WTC11 (cell line): ENCODE data around the gene RIPPLY3. TPM values are rescaled to one million over a fixed set of nuclear protein-coding genes. Genes with fewer than 3 reads are reported as not detected.
"Not testable (repeated sequence)": the region's sequence is repeated elsewhere in the genome, so short reads cannot be mapped to it uniquely, and the experiment has no call there.

ENCODE experiments used
- ATAC-seq: fragments of 200-7000 bp; cut with Tn5 transposase; 2 replicates; pipeline ENCODE4 v1.10.0; 2021; ENCODE audit warnings: mild to moderate bottlenecking, moderate library complexity
- CTCF ChIA-PET: fragments of 300-600 bp; sonication (Branson Sonifier 250); formaldehyde crosslinking; loops from one replicate; lab custom pipeline; 2021; ENCODE audit warnings: antibody characterized with exemption; lab: Charles Lee
- POLR2A ChIA-PET: fragments of 350-600 bp; sonication (Branson Sonifier 250); formaldehyde crosslinking; loops from one replicate; lab custom pipeline; 2021; ENCODE audit warnings: antibody characterized with exemption; lab: Charles Lee
- DNase-seq: peaks from one replicate; pipeline ENCODE4 v3.0.0; 2021; ENCODE audit warnings: low spot score
- H3K27ac Mint-ChIP-seq: 2 replicates; pipeline ENCODE4 v1.8.0; 2021; ENCODE audit warnings: mixed read lengths
- H3K27me3 Mint-ChIP-seq: 2 replicates; pipeline ENCODE4 v1.8.0; 2021; ENCODE audit warnings: low read depth, mild to moderate bottlenecking, moderate library complexity, mixed read lengths
- H3K36me3 Mint-ChIP-seq: 2 replicates; pipeline ENCODE4 v1.8.0; 2021; ENCODE audit warnings: mixed read lengths
- H3K4me1 Mint-ChIP-seq: 2 replicates; pipeline ENCODE4 v1.8.0; 2022; ENCODE audit warnings: mixed read lengths
- H3K4me3 Mint-ChIP-seq: 2 replicates; pipeline ENCODE4 v1.8.0; 2021; ENCODE audit warnings: mild to moderate bottlenecking, moderate library complexity, mixed read lengths
- H3K9me3 Mint-ChIP-seq: 2 replicates; pipeline ENCODE4 v1.8.0; 2021; ENCODE audit warnings: mixed read lengths
- AR ChIP-seq: fragments of 250-450 bp; sonication (Bioruptor Pico); IDR thresholded peaks from 2 replicates; pipeline ENCODE4 v1.9.0; 2021; ENCODE audit warnings: mild to moderate bottlenecking
- ATF2 ChIP-seq: sonication (generic); formaldehyde crosslinking; IDR thresholded peaks from 2 replicates; pipeline ENCODE4 v1.8.1; 2022; ENCODE audit warnings: low read depth, missing genetic modification reagents, borderline replicate concordance
- CREB1 ChIP-seq: sonication (generic); formaldehyde crosslinking; IDR thresholded peaks from 2 replicates; pipeline ENCODE4 v1.8.0; 2023; ENCODE audit warnings: mild to moderate bottlenecking, missing genetic modification reagents
- FOXP1 ChIP-seq: sonication (generic); formaldehyde crosslinking; IDR thresholded peaks from 2 replicates; pipeline ENCODE4 v1.8.0; 2022; ENCODE audit warnings: missing genetic modification reagents, mild to moderate bottlenecking, moderate library complexity, borderline replicate concordance
- GTF2I ChIP-seq: fragments of 250-450 bp; sonication (Bioruptor Pico); conservative IDR thresholded peaks from 2 replicates; pipeline ENCODE4 v1.4.0; 2021; ENCODE audit warnings: mild to moderate bottlenecking
- HMGXB4 ChIP-seq: sonication (generic); formaldehyde crosslinking; IDR thresholded peaks from 2 replicates; pipeline ENCODE4 v1.8.1; 2023; ENCODE audit warnings: mild to moderate bottlenecking, moderate library complexity, missing genetic modification reagents
- JAZF1 ChIP-seq: fragments of 250-450 bp; sonication (Bioruptor Pico); IDR thresholded peaks from 2 replicates; pipeline ENCODE4 v1.9.0; 2021; ENCODE audit warnings: moderate library complexity, mild to moderate bottlenecking, inconsistent platforms
- NFE2L1 ChIP-seq: sonication (generic); formaldehyde crosslinking; IDR thresholded peaks from 2 replicates; pipeline ENCODE4 v1.8.1; 2023; ENCODE audit warnings: missing genetic modification reagents
- SP1 ChIP-seq: sonication (generic); formaldehyde crosslinking; conservative IDR thresholded peaks from 2 replicates; pipeline ENCODE4 v1.8.1; 2022; ENCODE audit warnings: missing genetic modification reagents
- STAT6 ChIP-seq: sonication (generic); formaldehyde crosslinking; conservative IDR thresholded peaks from 2 replicates; pipeline ENCODE4 v1.8.1; 2023; ENCODE audit warnings: mild to moderate bottlenecking, low read depth, missing genetic modification reagents, moderate library complexity
- TP53 ChIP-seq: sonication (generic); formaldehyde crosslinking; IDR thresholded peaks from 2 replicates; pipeline ENCODE4 v1.8.1; 2023; ENCODE audit warnings: mild to moderate bottlenecking, missing genetic modification reagents
- ZNF281 ChIP-seq: sonication (generic); formaldehyde crosslinking; IDR thresholded peaks from 2 replicates; pipeline ENCODE4 v1.8.0; 2023; ENCODE audit warnings: mild to moderate bottlenecking, missing genetic modification reagents
- total RNA-seq: library from RNA; stranded (reverse); gene quantifications from 3 replicates; pipeline ENCODE4 v1.2.3, GENCODE V29; 2021

RIPPLY3 gene
- total RNA-seq, 1 experiment from 2014 or later = 3.5 TPM

GRCh38 chr21:37032877-37033471 is 26.5 kb downstream of the RIPPLY3 start:
- TF ChIP-seq AR (CRISPR knock-in tag) = no peak
- TF ChIP-seq ATF2 (CRISPR knock-in tag) = no peak
- TF ChIP-seq JAZF1 = no peak
- no peak for TF ChIP-seq CREB1 (CRISPR knock-in tag)
- TF ChIP-seq ZNF281 (CRISPR knock-in tag) = no peak
- TF ChIP-seq NFE2L1 (CRISPR knock-in tag) = no peak
- no peak for TF ChIP-seq TP53
- TF ChIP-seq STAT6 (CRISPR knock-in tag) = no peak
- no peak for TF ChIP-seq HMGXB4 (CRISPR knock-in tag)
- no peak overlapping the region for H3K4me3 Mint-ChIP-seq
- 0 out of 2 replicates have a peak, but pooled peaks cover 4% of the 10 kb centered on the region for H3K4me1 Mint-ChIP-seq
- H3K27me3 Mint-ChIP-seq = peaks cover 28% of the 10 kb centered on the region
- ChIA-PET CTCF (no interaction called here), POLR2A (no interaction called here)
- no peak for ATAC-seq
- no peaks in the 10 kb centered on the region for H3K9me3 Mint-ChIP-seq
- no peaks in the 10 kb centered on the region for H3K36me3 Mint-ChIP-seq
- DNase-seq = no peak
- H3K27ac Mint-ChIP-seq = no peak overlapping the region

- CTCF ChIA-PET, H3K36me3 Mint-ChIP-seq, POLR2A ChIA-PET, H3K27ac Mint-ChIP-seq, H3K4me1 Mint-ChIP-seq, ATAC-seq, H3K9me3 Mint-ChIP-seq, H3K4me3 Mint-ChIP-seq, DNase-seq: not testable (repeated sequence)
- H3K27me3 Mint-ChIP-seq = peaks cover 42% of the 10 kb centered on the region
Measured at GRCh38 chr21:37034394-37034793, 27.9 kb downstream of the RIPPLY3 start.

- Mint-ChIP-seq H3K9me3 (no peaks in the 10 kb centered on the region), H3K36me3 (no peaks in the 10 kb centered on the region), H3K27me3 (peaks cover 59% of the 10 kb centered on the region), H3K27ac (no peak overlapping the region), H3K4me3 (no peak overlapping the region), H3K4me1 (peaks cover 7% of the 10 kb centered on the region)
- DNase-seq (no peak), ATAC-seq (no peak)
- TF ChIP-seq SP1 (CRISPR knock-in tag) (no peak), GTF2I (CRISPR knock-in tag) (no peak), FOXP1 (CRISPR knock-in tag) (no peak)
- ChIA-PET CTCF (no interaction called here), POLR2A (no interaction called here)
Measured at GRCh38 chr21:37036177-37036576, 29.7 kb downstream of the RIPPLY3 start.
